HEK293 (cell line): Measurements from ENCODE around the gene CYP2R1.

Experiments used
- CTCF ChIA-PET: fragments of 350-600 bp; formaldehyde crosslinking; extraction: SDS; loops from one replicate; lab custom pipeline; 2021; ENCODE audit warnings: antibody characterized with exemption; lab: Yijun Ruan, JAX
- POLR2A ChIA-PET: fragments of 300-600 bp; formaldehyde crosslinking; extraction: SDS; loops from one replicate; lab custom pipeline; 2020; ENCODE audit warnings: antibody characterized with exemption, inconsistent platforms; lab: Yijun Ruan, JAX
- H3K27ac ChIP-seq: fragments of 200-500 bp; sonication (Bioruptor generic); 2 replicates; pipeline ENCODE4 v1.5.1; 2014; ENCODE audit warnings: low read depth, low read length, control low read depth, inconsistent platforms; ENCODE audit errors: extremely low read depth
- H3K36me3 ChIP-seq, 2 experiments: fragments of 200-500 bp in 1 of 2; sonication (Bioruptor generic) in 1 of 2; 1 replicate in 1 of 2; 2 replicates in 1 of 2; pipeline ENCODE4 v1.5.1; 2014 to 2017; ENCODE audit warnings: inconsistent platforms in 2 of 2, low read length in 2 of 2; ENCODE audit not compliant: control insufficient read depth in 2 of 2, insufficient read depth in 1 of 2
- H3K4me1 ChIP-seq: fragments of 200-500 bp; sonication (Bioruptor generic); 2 replicates; pipeline ENCODE4 v1.5.1; 2014; ENCODE audit warnings: mild to moderate bottlenecking, low read length, inconsistent platforms; ENCODE audit not compliant: control insufficient read depth, insufficient read depth
- H3K4me3 ChIP-seq: 2 replicates; pipeline ENCODE4 v1.5.1; 2011; ENCODE audit warnings: low read depth, mild to moderate bottlenecking, control low read depth, low read length, moderate library complexity
- H3K9me3 ChIP-seq: fragments of 200-500 bp; sonication (Bioruptor generic); 2 replicates; pipeline ENCODE4 v1.5.1; 2014; ENCODE audit warnings: low read depth, low read length, inconsistent platforms; ENCODE audit not compliant: control insufficient read depth, insufficient read depth
- KLF17 ChIP-seq: fragments of 450-650 bp; formaldehyde crosslinking; IDR thresholded peaks from 2 replicates; pipeline ENCODE4 v1.5.1; 2016; ENCODE audit warnings: missing biosample characterization, missing genetic modification characterization
- REPIN1 ChIP-seq: fragments of 450-650 bp; formaldehyde crosslinking; IDR thresholded peaks from 2 replicates; pipeline ENCODE4 v1.5.1; 2017; ENCODE audit warnings: missing biosample characterization, missing genetic modification characterization, low read depth
- TCF7L2 ChIP-seq: IDR thresholded peaks from 2 replicates; pipeline ENCODE4 v1.6.1; 2011; ENCODE audit warnings: low read depth, mild to moderate bottlenecking, inconsistent platforms, low read length, moderate library complexity, borderline replicate concordance
- ZNF146 ChIP-seq: fragments of 450-650 bp; formaldehyde crosslinking; IDR thresholded peaks from 2 replicates; pipeline ENCODE4 v1.5.1; 2016; ENCODE audit warnings: missing biosample characterization, missing genetic modification characterization
- ZNF19 ChIP-seq: fragments of 450-650 bp; formaldehyde crosslinking; IDR thresholded peaks from 2 replicates; pipeline ENCODE4; 2016; ENCODE audit warnings: missing biosample characterization, missing genetic modification characterization, low read depth
- ZNF274 ChIP-seq, 2 experiments: fragments of 200-500 bp in 1 of 2; fragments of 450-650 bp in 1 of 2; sonication (Bioruptor generic) in 1 of 2; formaldehyde crosslinking in 1 of 2; IDR thresholded peaks; 2 replicates each; pipeline versions ENCODE4 v1.5.1 to v1.6.1; 2014 to 2016; ENCODE audit warnings: borderline replicate concordance in 1 of 2, inconsistent platforms in 1 of 2, low read length in 1 of 2, missing biosample characterization in 1 of 2, missing genetic modification characterization in 1 of 2
- ZNF514 ChIP-seq: fragments of 450-650 bp; formaldehyde crosslinking; IDR thresholded peaks from 2 replicates; pipeline ENCODE4 v1.5.1; 2016; ENCODE audit warnings: missing biosample characterization, missing genetic modification characterization
- ZNF701 ChIP-seq: fragments of 450-650 bp; formaldehyde crosslinking; IDR thresholded peaks from 2 replicates; pipeline ENCODE4 v1.5.1; 2016; ENCODE audit warnings: missing biosample characterization, missing genetic modification characterization
- ZNF707 ChIP-seq: fragments of 450-650 bp; formaldehyde crosslinking; IDR thresholded peaks from 2 replicates; pipeline ENCODE4 v1.5.1; 2016; ENCODE audit warnings: missing biosample characterization, missing genetic modification characterization
- ZNF830 ChIP-seq: fragments of 450-650 bp; IDR thresholded peaks from 2 replicates; pipeline ENCODE4 v1.5.0; 2018; ENCODE audit warnings: missing biosample characterization, missing genetic modification characterization, low read depth, mild to moderate bottlenecking, moderate library complexity
- ZSCAN16 ChIP-seq: fragments of 450-650 bp; formaldehyde crosslinking; IDR thresholded peaks from 2 replicates; pipeline ENCODE4 v1.5.1; 2016; ENCODE audit warnings: missing biosample characterization, missing genetic modification characterization
- ZSCAN23 ChIP-seq: fragments of 450-650 bp; formaldehyde crosslinking; IDR thresholded peaks from 2 replicates; pipeline ENCODE4 v1.5.1; 2016; ENCODE audit warnings: missing biosample characterization, missing genetic modification characterization
- TF ChIP-seq, protein P1 (sequence below): fragments of 450-650 bp; formaldehyde crosslinking; IDR thresholded peaks from 2 replicates; pipeline ENCODE4 v1.5.1; 2016; ENCODE audit warnings: missing biosample characterization, missing genetic modification characterization, borderline replicate concordance
- TF ChIP-seq, protein P2 (sequence below): fragments of 450-650 bp; formaldehyde crosslinking; IDR thresholded peaks from 2 replicates; pipeline ENCODE4 v1.5.1; 2017; ENCODE audit warnings: missing biosample characterization, mild to moderate bottlenecking, missing genetic modification characterization, moderate library complexity

CYP2R1 gene

DNA sequence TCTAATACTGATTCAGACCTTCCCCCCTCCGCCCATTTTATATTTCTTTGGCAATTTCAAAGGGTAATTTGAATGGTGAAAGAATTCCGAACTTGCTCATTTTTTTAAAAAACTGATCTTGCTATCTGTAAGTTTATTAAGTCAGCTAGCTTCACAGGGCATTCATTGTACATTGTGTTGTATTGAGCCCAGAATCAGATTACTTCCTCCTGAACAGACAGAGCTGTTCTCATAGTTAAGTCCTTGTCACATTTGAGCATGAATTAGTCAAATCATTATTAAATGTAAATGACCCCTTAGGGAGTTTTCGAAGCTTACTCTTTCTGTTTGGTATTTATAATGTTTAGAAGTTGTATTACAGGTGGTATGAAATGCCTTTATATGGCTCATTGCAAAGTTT lies 34.4 kb downstream of the CYP2R1 start:
- CTCF ChIA-PET = interaction anchor here (1.2 kb wide), 1 partner anchor 217 kb away, joined by 4 read pairs; no protein-coding TSS in a partner anchor
- TF ChIP-seq KLF17 (no peak), ZNF146 (tag by site-specific recombination) (no peak), ZNF274 (IDR thresholded peaks at IDR 0.05; ENCODE audit: low read length) (no peak), ZNF274 (tag by site-specific recombination; IDR thresholded peaks at IDR 0.05; ENCODE audit: borderline replicate concordance) (no peak), ZNF701 (tag by site-specific recombination) (no peak), ZNF830 (tag by site-specific recombination) (no peak), ZNF19 (tag by site-specific recombination) (no peak)
- TF ChIP-seq, protein P1, sequence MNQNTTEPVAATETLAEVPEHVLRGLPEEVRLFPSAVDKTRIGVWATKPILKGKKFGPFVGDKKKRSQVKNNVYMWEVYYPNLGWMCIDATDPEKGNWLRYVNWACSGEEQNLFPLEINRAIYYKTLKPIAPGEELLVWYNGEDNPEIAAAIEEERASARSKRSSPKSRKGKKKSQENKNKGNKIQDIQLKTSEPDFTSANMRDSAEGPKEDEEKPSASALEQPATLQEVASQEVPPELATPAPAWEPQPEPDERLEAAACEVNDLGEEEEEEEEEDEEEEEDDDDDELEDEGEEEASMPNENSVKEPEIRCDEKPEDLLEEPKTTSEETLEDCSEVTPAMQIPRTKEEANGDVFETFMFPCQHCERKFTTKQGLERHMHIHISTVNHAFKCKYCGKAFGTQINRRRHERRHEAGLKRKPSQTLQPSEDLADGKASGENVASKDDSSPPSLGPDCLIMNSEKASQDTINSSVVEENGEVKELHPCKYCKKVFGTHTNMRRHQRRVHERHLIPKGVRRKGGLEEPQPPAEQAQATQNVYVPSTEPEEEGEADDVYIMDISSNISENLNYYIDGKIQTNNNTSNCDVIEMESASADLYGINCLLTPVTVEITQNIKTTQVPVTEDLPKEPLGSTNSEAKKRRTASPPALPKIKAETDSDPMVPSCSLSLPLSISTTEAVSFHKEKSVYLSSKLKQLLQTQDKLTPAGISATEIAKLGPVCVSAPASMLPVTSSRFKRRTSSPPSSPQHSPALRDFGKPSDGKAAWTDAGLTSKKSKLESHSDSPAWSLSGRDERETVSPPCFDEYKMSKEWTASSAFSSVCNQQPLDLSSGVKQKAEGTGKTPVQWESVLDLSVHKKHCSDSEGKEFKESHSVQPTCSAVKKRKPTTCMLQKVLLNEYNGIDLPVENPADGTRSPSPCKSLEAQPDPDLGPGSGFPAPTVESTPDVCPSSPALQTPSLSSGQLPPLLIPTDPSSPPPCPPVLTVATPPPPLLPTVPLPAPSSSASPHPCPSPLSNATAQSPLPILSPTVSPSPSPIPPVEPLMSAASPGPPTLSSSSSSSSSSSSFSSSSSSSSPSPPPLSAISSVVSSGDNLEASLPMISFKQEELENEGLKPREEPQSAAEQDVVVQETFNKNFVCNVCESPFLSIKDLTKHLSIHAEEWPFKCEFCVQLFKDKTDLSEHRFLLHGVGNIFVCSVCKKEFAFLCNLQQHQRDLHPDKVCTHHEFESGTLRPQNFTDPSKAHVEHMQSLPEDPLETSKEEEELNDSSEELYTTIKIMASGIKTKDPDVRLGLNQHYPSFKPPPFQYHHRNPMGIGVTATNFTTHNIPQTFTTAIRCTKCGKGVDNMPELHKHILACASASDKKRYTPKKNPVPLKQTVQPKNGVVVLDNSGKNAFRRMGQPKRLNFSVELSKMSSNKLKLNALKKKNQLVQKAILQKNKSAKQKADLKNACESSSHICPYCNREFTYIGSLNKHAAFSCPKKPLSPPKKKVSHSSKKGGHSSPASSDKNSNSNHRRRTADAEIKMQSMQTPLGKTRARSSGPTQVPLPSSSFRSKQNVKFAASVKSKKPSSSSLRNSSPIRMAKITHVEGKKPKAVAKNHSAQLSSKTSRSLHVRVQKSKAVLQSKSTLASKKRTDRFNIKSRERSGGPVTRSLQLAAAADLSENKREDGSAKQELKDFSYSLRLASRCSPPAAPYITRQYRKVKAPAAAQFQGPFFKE (tag by site-specific recombination) = no peak
- POLR2A ChIA-PET = no interaction called here
- Histone ChIP-seq H3K27ac (no peak overlapping the region), H3K36me3 (peaks cover 0 to 7% of the 10 kb centered on the region in 2 experiments; a peak in 1 of 3 replicates), H3K9me3 (no peaks in the 10 kb centered on the region), H3K4me3 (no peak overlapping the region), H3K4me1 (no peaks in the 10 kb centered on the region)

GRCh38 chr11:14855890-14856289 lies 36.1 kb downstream of the CYP2R1 start:
- ChIA-PET POLR2A (no interaction called here), CTCF (interaction anchor here (0.6 kb wide), 1 partner anchor 1673 kb away, joined by 3 read pairs; no protein-coding TSS in a partner anchor)
- TF ChIP-seq TCF7L2 (no peak), ZNF514 (no peak), ZSCAN16 (tag by site-specific recombination) (no peak), ZNF707 (tag by site-specific recombination) (no peak), ZSCAN23 (tag by site-specific recombination) (no peak), REPIN1 (tag by site-specific recombination) (no peak)
- TF ChIP-seq, protein P2, sequence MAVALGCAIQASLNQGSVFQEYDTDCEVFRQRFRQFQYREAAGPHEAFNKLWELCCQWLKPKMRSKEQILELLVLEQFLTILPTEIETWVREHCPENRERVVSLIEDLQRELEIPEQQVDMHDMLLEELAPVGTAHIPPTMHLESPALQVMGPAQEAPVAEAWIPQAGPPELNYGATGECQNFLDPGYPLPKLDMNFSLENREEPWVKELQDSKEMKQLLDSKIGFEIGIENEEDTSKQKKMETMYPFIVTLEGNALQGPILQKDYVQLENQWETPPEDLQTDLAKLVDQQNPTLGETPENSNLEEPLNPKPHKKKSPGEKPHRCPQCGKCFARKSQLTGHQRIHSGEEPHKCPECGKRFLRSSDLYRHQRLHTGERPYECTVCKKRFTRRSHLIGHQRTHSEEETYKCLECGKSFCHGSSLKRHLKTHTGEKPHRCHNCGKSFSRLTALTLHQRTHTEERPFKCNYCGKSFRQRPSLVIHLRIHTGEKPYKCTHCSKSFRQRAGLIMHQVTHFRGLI (tag by site-specific recombination) = no peak
- peaks cover 0 to 2% of the 10 kb centered on the region in 2 experiments; a peak in 1 of 3 replicates for H3K36me3 ChIP-seq
- no peaks in the 10 kb centered on the region for H3K9me3 ChIP-seq
- no peak overlapping the region for H3K4me3 ChIP-seq
- no peak overlapping the region for H3K27ac ChIP-seq
- no peaks in the 10 kb centered on the region for H3K4me1 ChIP-seq
